ENCODE measurements around the gene DCUN1D2.

- TF ChIP-seq EZH2phosphoT487 (IDR thresholded peaks at IDR 0.05; ENCODE audit: borderline replicate concordance, low read depth, low read length), result no peak
- TF ChIP-seq CTCF (conservative IDR thresholded peaks at IDR 0.05; ENCODE audit: low read length), result no peak
These were observed 25.2 kb downstream of the DCUN1D2 start for GRCh38 chr13:113465300-113465699.
